ENCODE results near the gene SDF4. TPM values are rescaled to one million over a fixed set of nuclear protein-coding genes. Genes with fewer than 3 reads are reported as not detected.

The SDF4 gene
- total and polyA plus RNA-seq, 2 of the 8 experiments (the other 6 are each of a cell fraction or from before 2014, with no cell fraction given): 45.5 to 75.6 TPM

DNA sequence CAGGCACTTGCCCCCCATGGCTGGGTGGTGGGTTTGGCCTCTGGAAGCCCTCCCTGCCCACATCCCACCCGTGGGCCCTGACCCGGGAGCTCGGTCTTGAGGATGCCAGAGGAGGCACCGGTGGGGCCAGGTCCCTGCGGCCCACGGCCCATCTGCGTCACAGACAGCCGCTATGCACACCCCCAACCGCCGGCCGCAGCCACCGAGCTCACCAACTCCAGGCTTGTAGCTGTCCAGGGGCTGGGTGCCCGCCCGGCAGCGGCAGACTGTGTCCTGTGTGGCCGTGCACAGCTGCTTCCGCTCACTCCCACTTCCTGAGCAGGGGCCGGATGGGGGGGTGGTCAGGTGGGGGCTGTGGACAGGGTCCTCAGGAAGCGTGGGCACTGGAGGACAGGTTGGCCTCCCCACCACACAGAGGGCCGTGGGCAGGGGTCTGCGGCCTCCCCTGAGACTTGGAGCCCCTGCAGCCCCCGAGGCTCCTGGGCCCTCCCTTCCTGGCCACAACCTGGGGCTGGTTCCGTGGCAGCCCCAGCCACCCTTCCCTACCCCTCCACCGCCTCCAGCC lies 18.9 kb downstream of the SDF4 start (continued):
- TF ChIP-seq CHD7 (IDR thresholded peaks at IDR 0.05; ENCODE audit: insufficient replicate concordance, low read length): no peak

All from H1 (cell line).